ENCODE results near the gene KLHL29.

DNA sequence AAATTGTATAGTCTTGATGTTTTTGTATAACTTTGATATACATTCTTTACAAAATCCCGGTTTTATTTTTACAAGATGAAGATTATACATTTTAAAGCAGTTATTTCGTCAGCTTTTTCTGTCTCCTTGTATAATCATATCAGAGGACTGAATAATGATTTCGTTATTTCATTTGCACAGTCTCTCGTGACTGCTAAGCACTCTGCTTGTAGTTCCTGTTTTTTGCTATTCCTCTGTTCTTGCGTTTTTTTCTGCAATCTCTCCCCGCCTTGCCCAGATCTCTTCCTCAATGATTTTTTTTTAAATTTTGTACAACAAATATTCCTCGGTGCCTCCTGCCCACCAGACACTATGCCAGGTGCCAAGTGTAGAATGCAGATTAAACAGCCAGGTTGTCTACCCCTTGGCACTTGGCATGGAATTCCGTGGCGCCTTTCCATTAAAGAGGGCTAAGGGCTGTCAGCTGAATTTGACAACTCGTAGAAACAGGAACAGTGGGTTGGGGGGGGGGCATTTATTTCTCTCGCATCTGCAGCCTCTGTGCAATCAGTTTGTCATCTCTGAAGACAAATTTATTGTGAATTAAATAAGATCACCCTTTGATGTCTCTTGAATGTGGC is 69.6 kb downstream of the KLHL29 start:
- TF ChIP-seq, protein P1, sequence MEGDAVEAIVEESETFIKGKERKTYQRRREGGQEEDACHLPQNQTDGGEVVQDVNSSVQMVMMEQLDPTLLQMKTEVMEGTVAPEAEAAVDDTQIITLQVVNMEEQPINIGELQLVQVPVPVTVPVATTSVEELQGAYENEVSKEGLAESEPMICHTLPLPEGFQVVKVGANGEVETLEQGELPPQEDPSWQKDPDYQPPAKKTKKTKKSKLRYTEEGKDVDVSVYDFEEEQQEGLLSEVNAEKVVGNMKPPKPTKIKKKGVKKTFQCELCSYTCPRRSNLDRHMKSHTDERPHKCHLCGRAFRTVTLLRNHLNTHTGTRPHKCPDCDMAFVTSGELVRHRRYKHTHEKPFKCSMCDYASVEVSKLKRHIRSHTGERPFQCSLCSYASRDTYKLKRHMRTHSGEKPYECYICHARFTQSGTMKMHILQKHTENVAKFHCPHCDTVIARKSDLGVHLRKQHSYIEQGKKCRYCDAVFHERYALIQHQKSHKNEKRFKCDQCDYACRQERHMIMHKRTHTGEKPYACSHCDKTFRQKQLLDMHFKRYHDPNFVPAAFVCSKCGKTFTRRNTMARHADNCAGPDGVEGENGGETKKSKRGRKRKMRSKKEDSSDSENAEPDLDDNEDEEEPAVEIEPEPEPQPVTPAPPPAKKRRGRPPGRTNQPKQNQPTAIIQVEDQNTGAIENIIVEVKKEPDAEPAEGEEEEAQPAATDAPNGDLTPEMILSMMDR (IDR thresholded peaks at IDR 0.05): no peak
- TF ChIP-seq POLR2A (IDR thresholded peaks at IDR 0.05): no peak

All from thyroid gland (tissue), 4 donors.